Mesendoderm (in vitro differentiated cells): ENCODE data around the gene UBD.

Experiments used
- DNase-seq: peaks from one replicate; pipeline ENCODE4 v3.0.0; 2013
- H2AK5ac ChIP-seq: 2 replicates; pipeline ENCODE4 v1.6.1; 2013; ENCODE audit warnings: low read length, inconsistent platforms
- H2BK120ac ChIP-seq: 2 replicates; pipeline ENCODE4 v1.6.1; 2013; ENCODE audit warnings: low read depth, mild to moderate bottlenecking, low read length, moderate library complexity, mixed read lengths
- H2BK15ac ChIP-seq: replicated peaks from 2 replicates; pipeline ENCODE4 v1.6.1; 2013; ENCODE audit warnings: low read depth, mild to moderate bottlenecking, moderate library complexity
- H2BK5ac ChIP-seq: 2 replicates; pipeline ENCODE4 v1.6.1; 2013; ENCODE audit warnings: low read length, inconsistent platforms
- H3K18ac ChIP-seq: 2 replicates; pipeline ENCODE4 v1.6.1; 2013; ENCODE audit warnings: mild to moderate bottlenecking, low read length, mixed read lengths
- H3K23ac ChIP-seq: one replicate; pipeline ENCODE4 v1.6.1; 2013; ENCODE audit warnings: low read length
- H3K27ac ChIP-seq: 2 replicates; pipeline ENCODE4 v1.5.1; 2013; ENCODE audit warnings: low read depth, mild to moderate bottlenecking, inconsistent platforms, low read length, moderate library complexity
- H3K27me3 ChIP-seq: 2 replicates; pipeline ENCODE4 v1.6.1; 2013; ENCODE audit warnings: low read length, control low read depth, mild to moderate bottlenecking, inconsistent platforms; ENCODE audit not compliant: insufficient read depth, poor library complexity
- H3K36me3 ChIP-seq: 2 replicates; pipeline ENCODE4 v1.6.1; 2013; ENCODE audit warnings: low read length, inconsistent platforms; ENCODE audit not compliant: control insufficient read depth, insufficient read depth
- H3K4ac ChIP-seq: one replicate; pipeline ENCODE4 v1.6.1; 2013; ENCODE audit warnings: low read depth, mild to moderate bottlenecking, low read length, moderate library complexity
- H3K4me1 ChIP-seq: 2 replicates; pipeline ENCODE4 v1.6.1; 2013; ENCODE audit warnings: low read depth, low read length, inconsistent platforms; ENCODE audit not compliant: control insufficient read depth
- H3K4me2 ChIP-seq: 2 replicates; pipeline ENCODE4 v1.6.1; 2013; ENCODE audit warnings: low read length
- H3K4me3 ChIP-seq: 2 replicates; pipeline ENCODE4 v1.5.1; 2013; ENCODE audit warnings: mild to moderate bottlenecking, low read length
- H3K56ac ChIP-seq: one replicate; pipeline ENCODE4 v1.6.1; 2013; ENCODE audit warnings: low read length
- H3K79me1 ChIP-seq: 2 replicates; pipeline ENCODE4 v1.6.1; 2013; ENCODE audit warnings: low read length, inconsistent platforms
- H3K79me2 ChIP-seq: 2 replicates; pipeline ENCODE4 v1.6.1; 2013; ENCODE audit warnings: mild to moderate bottlenecking, low read length; ENCODE audit not compliant: control insufficient read depth, insufficient read depth
- H3K9ac ChIP-seq: 2 replicates; pipeline ENCODE4 v1.6.1; 2013; ENCODE audit warnings: low read length, inconsistent platforms
- H4K5ac ChIP-seq: one replicate; pipeline ENCODE4 v1.6.1; 2013; ENCODE audit warnings: low read length
- H4K8ac ChIP-seq: one replicate; pipeline ENCODE4 v1.6.1; 2013; ENCODE audit warnings: low read depth, mild to moderate bottlenecking, control low read depth, low read length, moderate library complexity
- WGBS: extraction: QIAGEN DNeasy Blood & Tissue Kit; methylation state at CpG from one replicate; pipeline ENCODE4 v1.1.7; 2013; ENCODE audit warnings: low lambda C conversion rate, missing lambda C conversion rate; ENCODE audit not compliant: insufficient coverage; ENCODE audit errors: extremely low coverage; 5-methylcytosine and 5-hydroxymethylcytosine counted together

The UBD gene

DNA sequence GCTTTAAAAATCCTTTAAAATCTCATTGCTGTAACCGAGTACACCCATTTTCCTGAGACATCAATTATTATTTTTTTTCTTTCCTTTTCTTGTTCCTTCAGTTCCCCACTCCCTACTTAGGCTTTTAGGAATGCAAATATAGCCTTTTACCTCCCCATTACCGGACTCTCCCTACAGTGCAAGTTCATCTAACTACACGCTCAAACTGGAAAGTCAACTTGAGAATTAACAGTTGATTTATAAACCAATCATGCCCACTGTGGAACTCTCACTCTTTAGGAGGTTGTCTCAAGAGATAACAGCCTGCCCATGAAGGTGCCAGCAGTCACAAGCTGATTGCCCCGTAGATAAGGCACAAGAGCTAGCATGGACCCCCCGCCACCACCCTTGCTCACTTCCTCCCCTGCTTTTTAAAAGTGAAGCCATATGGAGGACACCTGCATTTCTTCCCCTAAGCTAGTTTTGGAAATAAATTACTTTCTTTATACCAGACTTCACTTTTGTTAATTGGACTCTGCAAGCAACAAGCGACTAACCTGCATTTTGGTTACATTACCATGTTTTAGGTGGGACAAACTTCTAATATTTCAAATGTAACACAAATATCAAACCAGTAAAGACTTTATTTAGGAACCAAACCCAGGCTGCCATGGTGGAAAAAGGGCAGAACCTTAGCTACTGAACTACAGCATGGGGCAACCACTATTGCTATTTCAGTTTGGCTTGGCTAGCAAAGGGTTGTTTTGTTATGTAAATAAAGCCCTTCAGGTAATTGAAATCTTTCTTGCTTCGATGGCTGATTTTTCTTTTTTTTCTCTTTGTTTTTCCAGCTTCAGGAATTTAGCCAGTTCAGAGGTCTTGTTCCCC is 34.9 kb downstream of the UBD start:
- Histone ChIP-seq H3K4me3 (no peak overlapping the region), H3K79me2 (no peaks in the 10 kb centered on the region), H2AK5ac (no peak overlapping the region), H4K5ac (no peak overlapping the region), H3K79me1 (no peaks in the 10 kb centered on the region), H3K9ac (no peak overlapping the region), H3K4ac (no peak overlapping the region), H3K4me2 (no peak overlapping the region), H3K23ac (no peak overlapping the region), H3K4me1 (no peaks in the 10 kb centered on the region), H3K27me3 (no peaks in the 10 kb centered on the region), H3K27ac (no peak overlapping the region), H2BK15ac (no peak overlapping the region), H2BK5ac (no peak overlapping the region), H3K18ac (no peak overlapping the region), H3K56ac (no peak overlapping the region), H2BK120ac (no peak overlapping the region), H3K36me3 (no peaks in the 10 kb centered on the region), H4K8ac (no peak overlapping the region)
- DNase-seq: no peak
- no CpG with 5 or more reads among the region's 7 CpGs for WGBS

DNA sequence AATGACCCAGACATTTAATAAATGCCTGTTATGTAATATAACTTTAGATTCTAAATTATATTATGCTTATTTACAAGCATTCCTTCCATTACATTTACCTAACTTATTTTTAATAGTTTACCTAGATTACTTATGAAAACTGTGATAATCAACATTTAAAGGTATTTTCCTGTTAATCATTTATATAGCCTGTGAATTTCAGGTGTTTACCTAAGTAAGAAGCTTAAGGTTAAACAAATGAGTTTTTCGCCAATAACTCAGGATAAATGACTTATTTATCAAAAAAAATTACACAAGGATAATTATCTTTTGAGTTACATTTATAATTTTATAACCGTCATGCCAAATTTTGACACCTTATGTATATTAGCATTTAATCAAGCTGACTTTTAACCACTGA is 35.5 kb downstream of the UBD start:
- no peak overlapping the region for H3K56ac ChIP-seq
- H3K79me1 ChIP-seq: no peaks in the 10 kb centered on the region
- no peak overlapping the region for H4K8ac ChIP-seq
- H3K18ac ChIP-seq: no peak overlapping the region
- no peak overlapping the region for H3K4me2 ChIP-seq
- H2BK5ac ChIP-seq: no peak overlapping the region
- H3K27ac ChIP-seq: no peak overlapping the region
- H3K4ac ChIP-seq: no peak overlapping the region
- H3K79me2 ChIP-seq: no peaks in the 10 kb centered on the region
- no peak overlapping the region for H3K23ac ChIP-seq
- no peaks in the 10 kb centered on the region for H3K36me3 ChIP-seq
- no peak overlapping the region for H3K4me3 ChIP-seq
- no peak overlapping the region for H4K5ac ChIP-seq
- H2AK5ac ChIP-seq: no peak overlapping the region
- no peak for DNase-seq
- 100% methylated on average over 1 of the region's 2 CpGs for WGBS
- no peak overlapping the region for H2BK15ac ChIP-seq
- H3K4me1 ChIP-seq: no peaks in the 10 kb centered on the region
- H2BK120ac ChIP-seq: no peak overlapping the region
- no peaks in the 10 kb centered on the region for H3K27me3 ChIP-seq
- H3K9ac ChIP-seq: no peak overlapping the region

DNA sequence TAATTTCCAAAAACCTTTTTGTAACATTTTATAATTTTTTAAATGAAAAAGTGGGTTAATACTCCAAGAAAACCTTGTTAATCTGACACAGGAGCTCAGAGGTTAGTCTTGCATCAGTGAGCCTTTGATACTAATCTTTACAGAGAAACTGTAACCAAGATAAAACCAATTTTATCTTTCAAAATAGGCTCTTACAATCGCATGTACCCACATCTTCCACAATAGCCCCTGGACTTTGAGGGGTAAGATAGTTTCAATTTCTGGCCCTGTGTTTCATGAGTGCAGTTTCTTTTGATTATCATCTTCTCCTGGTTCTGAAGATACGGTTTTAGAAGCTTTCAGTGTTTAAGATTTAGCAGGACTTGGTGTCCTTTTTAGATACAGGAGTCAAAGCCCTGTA is 37.3 kb downstream of the UBD start:
- Histone ChIP-seq H3K36me3 (no peaks in the 10 kb centered on the region), H2AK5ac (no peak overlapping the region), H2BK15ac (no peak overlapping the region), H3K4ac (no peak overlapping the region), H3K4me2 (no peak overlapping the region), H3K56ac (no peak overlapping the region), H3K4me3 (no peak overlapping the region), H3K9ac (no peak overlapping the region), H4K8ac (no peak overlapping the region), H2BK5ac (no peak overlapping the region), H3K23ac (no peak overlapping the region), H3K27ac (no peak overlapping the region), H3K27me3 (no peaks in the 10 kb centered on the region), H4K5ac (no peak overlapping the region), H3K79me1 (no peaks in the 10 kb centered on the region), H2BK120ac (no peak overlapping the region), H3K4me1 (no peaks in the 10 kb centered on the region), H3K79me2 (no peaks in the 10 kb centered on the region), H3K18ac (no peak overlapping the region)
- WGBS: no CpG with 5 or more reads among the region's 2 CpGs
- no peak for DNase-seq

DNA sequence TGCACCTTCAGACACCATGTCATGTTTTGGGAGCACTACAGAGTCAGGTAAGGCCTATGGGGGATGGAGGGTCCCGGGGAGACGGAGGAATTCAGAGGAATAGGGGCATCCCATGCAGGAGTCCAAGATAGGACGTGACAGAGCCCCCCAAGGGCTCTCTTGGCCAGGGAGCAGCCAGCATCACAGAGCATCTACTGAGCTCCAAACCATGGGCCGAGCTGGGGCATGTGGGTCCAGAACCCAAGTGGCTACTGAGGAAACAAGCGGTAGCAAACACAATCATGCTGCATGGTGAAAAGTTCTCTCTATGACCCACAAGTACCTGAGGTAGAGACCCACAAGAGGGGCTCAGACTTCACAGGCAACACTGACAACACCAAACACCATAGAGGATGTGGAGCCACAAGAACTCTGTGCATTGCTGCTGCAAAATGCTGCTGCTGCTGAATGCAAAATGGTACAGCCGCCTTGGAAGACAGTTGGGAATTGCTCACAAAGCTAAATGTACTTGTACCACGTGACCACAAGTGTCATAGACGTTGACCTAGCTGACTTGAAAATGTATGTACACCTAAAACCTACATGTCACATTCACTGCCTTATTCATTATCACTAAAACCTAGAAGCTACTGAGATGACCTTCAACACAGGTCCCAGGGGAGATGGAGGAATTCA is 38.4 kb downstream of the UBD start:
- Histone ChIP-seq H3K4me1 (no peaks in the 10 kb centered on the region), H3K79me2 (no peaks in the 10 kb centered on the region), H3K9ac (no peak overlapping the region), H3K4me2 (no peak overlapping the region), H2BK120ac (no peak overlapping the region), H3K23ac (no peak overlapping the region), H2BK15ac (no peak overlapping the region), H3K4ac (no peak overlapping the region), H4K5ac (no peak overlapping the region), H3K56ac (no peak overlapping the region), H3K79me1 (no peaks in the 10 kb centered on the region), H3K27me3 (no peaks in the 10 kb centered on the region), H4K8ac (no peak overlapping the region), H3K4me3 (no peak overlapping the region), H2AK5ac (no peak overlapping the region), H3K27ac (no peak overlapping the region), H3K18ac (no peak overlapping the region), H2BK5ac (no peak overlapping the region), H3K36me3 (no peaks in the 10 kb centered on the region)
- WGBS: no CpG with 5 or more reads among the region's 8 CpGs
- no peak for DNase-seq

- no peak overlapping the region for H2BK120ac ChIP-seq
- H3K79me1 ChIP-seq: no peaks in the 10 kb centered on the region
- H4K8ac ChIP-seq: no peak overlapping the region
- H2BK5ac ChIP-seq: no peak overlapping the region
- H3K79me2 ChIP-seq: no peaks in the 10 kb centered on the region
- no peak for DNase-seq
- H3K4me2 ChIP-seq: no peak overlapping the region
- no peak overlapping the region for H4K5ac ChIP-seq
- H3K4ac ChIP-seq: no peak overlapping the region
- H2BK15ac ChIP-seq: no peak overlapping the region
- WGBS: no CpG with 5 or more reads among the region's 4 CpGs
- H3K18ac ChIP-seq: no peak overlapping the region
- H3K4me3 ChIP-seq: no peak overlapping the region
- H3K36me3 ChIP-seq: no peaks in the 10 kb centered on the region
- no peaks in the 10 kb centered on the region for H3K27me3 ChIP-seq
- H3K23ac ChIP-seq: no peak overlapping the region
- H3K56ac ChIP-seq: no peak overlapping the region
- no peaks in the 10 kb centered on the region for H3K4me1 ChIP-seq
- H3K27ac ChIP-seq: no peak overlapping the region
- H2AK5ac ChIP-seq: no peak overlapping the region
- no peak overlapping the region for H3K9ac ChIP-seq
Measured at GRCh38 chr6:29520232-29520631, 39.3 kb downstream of the UBD start.
